Activated effector memory CD4-positive, alpha-beta T cell treated with Interleukin-2 at 50 U/mL for 16 hours (primary cell): ENCODE measurements around the gene CD81.

Source experiments
- DNase-seq: peaks from one replicate; pipeline ENCODE4 v3.0.0-alpha.2; 2020

CD81 gene

DNA sequence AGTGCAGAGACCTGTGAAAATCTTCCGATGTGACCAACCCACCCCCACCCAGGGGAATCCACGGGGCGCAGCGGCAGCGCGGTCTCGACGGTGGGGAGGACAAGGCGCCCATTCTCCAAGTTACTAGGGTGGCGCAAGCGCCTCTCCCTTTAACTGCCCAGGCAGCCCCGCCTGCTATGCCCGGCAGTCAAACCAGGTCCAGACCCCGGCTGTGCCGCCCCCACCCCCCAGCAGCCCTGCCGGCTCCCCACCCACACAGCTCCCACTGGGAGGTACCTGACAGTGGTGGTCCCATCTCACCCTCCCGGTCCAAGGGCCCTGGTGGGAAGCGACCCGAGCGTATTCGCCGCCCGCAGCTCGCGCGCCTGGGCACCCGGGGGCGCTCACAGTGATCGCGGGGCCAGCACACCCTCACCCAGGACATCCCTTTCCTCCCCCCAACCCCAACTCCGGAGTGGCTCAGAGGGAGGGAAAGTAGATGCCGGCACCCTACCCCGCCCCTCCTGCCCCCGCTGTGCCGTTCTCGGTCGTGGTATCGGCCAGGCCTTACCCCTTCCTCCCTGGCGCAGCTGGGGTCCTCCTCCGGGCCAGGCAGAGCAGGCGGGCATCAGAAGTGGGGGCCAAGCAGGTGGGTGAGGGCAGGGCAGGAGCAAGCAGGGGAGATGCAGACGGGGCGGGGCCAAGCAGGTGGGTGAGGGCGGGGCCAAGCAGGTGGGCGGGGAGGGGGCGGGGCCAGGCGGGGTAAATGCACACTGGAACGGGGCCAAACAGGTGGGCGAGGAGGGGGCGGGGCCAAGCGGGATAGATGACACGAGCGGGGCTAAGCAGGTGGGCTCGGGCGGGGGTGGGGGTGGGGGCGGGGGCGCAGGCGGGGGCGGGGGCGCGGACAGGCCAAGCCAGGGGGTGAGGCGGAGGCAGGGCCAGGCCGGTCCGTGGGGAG lies 67.0 kb downstream of the CD81 start, which contains the start of gene TRPM5:
TRPM5 (minus strand) TSS at position 634 of the 940 bp plus-strand sequence. CDS start 21,478 bp downstream, outside the sequence.
- DNase-seq = peak; percentile 56

- DNase-seq = no peak
Observed at GRCh38 chr11:2444821-2445745, 68.0 kb downstream of the CD81 start, which contains the start of gene KCNQ1. KCNQ1 (plus strand) TSS chr11:2445008; CDS start chr11:2445099, 91 bp downstream.

DNA sequence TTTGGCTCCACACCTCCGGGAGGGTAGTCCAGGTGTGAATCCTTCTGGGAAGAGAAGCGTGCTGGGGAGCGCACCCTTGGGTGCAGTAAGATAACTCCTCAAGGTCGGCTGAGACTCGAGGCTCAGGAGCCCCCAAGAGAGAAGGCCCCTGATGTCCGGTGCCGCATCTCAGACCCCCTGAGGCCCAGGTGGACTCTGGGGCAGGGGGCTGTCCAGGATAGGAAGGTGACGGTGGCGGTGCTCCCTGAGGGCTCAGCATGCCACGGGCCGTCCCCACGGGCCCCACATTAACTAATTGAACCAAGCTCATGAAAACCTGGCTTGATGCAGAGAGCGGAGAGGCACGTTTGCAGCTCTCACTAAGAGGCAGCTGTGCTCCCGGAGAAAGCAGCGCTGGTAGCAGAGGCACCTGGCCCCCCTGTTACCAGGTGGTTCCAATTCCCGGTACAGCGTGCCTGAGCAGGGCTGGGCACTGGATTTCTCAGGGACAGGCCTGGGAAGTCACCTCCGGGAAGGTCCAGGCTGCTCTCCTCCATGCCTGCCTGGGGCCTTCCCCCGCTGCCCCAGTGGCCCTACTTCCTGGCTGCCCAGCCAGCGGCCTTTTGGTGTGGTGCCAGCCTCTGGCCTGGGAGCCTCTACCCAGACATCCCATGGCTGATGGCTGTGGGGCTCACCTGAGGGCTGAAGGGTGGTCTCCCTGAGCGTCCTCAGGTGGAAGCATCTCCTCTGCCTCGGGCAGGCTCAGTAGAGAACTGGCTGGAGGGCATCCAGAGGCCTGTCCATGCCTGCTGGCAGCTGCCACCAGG lies 68.8 kb downstream of the CD81 start:
- DNase-seq = no peak

- DNase-seq = no peak
Observed at GRCh38 chr11:2446590-2447252, 69.6 kb downstream of the CD81 start.
